Osteoblast (primary cell): ENCODE results near the gene CSK. TPM values are rescaled to one million over a fixed set of nuclear protein-coding genes. Genes with fewer than 3 reads are reported as not detected.

Source experiments
- DNase-seq: peaks from one replicate; pipeline ENCODE4 v3.0.0; 2011; ENCODE audit warnings: low spot score, mixed read lengths; ENCODE audit not compliant: insufficient read length; ENCODE audit errors: missing footprints
- H2AFZ ChIP-seq: 2 replicates; pipeline ENCODE4 v1.6.0; 2011; ENCODE audit warnings: mild to moderate bottlenecking, low read length
- H3K27ac ChIP-seq: 2 replicates; pipeline ENCODE4 v1.5.1; 2011; ENCODE audit warnings: mild to moderate bottlenecking, low read depth, low read length, moderate library complexity
- H3K27me3 ChIP-seq: 2 replicates; pipeline ENCODE4 v1.6.0; 2012; ENCODE audit warnings: mild to moderate bottlenecking, control low read depth, inconsistent platforms, low read length, moderate library complexity; ENCODE audit not compliant: insufficient read depth
- H3K36me3 ChIP-seq: 2 replicates; pipeline ENCODE4 v1.5.1; 2011; ENCODE audit warnings: mild to moderate bottlenecking, low read length, control low read depth, moderate library complexity; ENCODE audit not compliant: insufficient read depth
- H3K4me1 ChIP-seq: 2 replicates; pipeline ENCODE4 v1.5.1; 2011; ENCODE audit warnings: mild to moderate bottlenecking, low read length, control low read depth, moderate library complexity; ENCODE audit not compliant: insufficient read depth
- H3K4me2 ChIP-seq: 2 replicates; pipeline ENCODE4 v1.6.0; 2011; ENCODE audit warnings: mild to moderate bottlenecking, low read length; ENCODE audit not compliant: insufficient read depth
- H3K4me3 ChIP-seq: fragments of 200-600 bp; sonication (generic); 3 replicates; pipeline ENCODE4 v1.5.1; 2012; ENCODE audit warnings: mild to moderate bottlenecking, low read length, inconsistent platforms; ENCODE audit not compliant: insufficient read depth
- H3K79me2 ChIP-seq: 2 replicates; pipeline ENCODE4 v1.6.0; 2012; ENCODE audit warnings: mild to moderate bottlenecking, low read length, control low read depth, inconsistent platforms; ENCODE audit not compliant: insufficient read depth
- H3K9me3 ChIP-seq: 2 replicates; pipeline ENCODE4 v1.5.1; 2011; ENCODE audit warnings: low read depth, low read length, control low read depth
- H4K20me1 ChIP-seq: 2 replicates; pipeline ENCODE4 v1.6.0; 2012; ENCODE audit warnings: mild to moderate bottlenecking, low read length, control low read depth; ENCODE audit not compliant: insufficient read depth
- CTCF ChIP-seq: IDR thresholded peaks from 2 replicates; pipeline ENCODE4 v1.5.1; 2011; ENCODE audit warnings: mild to moderate bottlenecking, low read depth, low read length, moderate library complexity; ENCODE audit errors: extremely low read depth
- total RNA-seq: library from RNA; depleted of rRNA; stranded (reverse); fragments of >200 nt; gene quantifications from 2 replicates; pipeline ENCODE4 v1.2.3, GENCODE V29; 2012

CSK gene
- total RNA-seq, 1 donor, result 31.5 TPM

- Histone ChIP-seq H3K4me3 (no peak overlapping the region), H3K27ac (no peak overlapping the region), H3K36me3 (peaks cover 3% of the 10 kb centered on the region), H2AFZ (no peak overlapping the region), H4K20me1 (peaks cover 5% of the 10 kb centered on the region), H3K27me3 (no peaks in the 10 kb centered on the region), H3K4me1 (no peaks in the 10 kb centered on the region), H3K9me3 (no peaks in the 10 kb centered on the region), H3K79me2 (no peaks in the 10 kb centered on the region), H3K4me2 (no peak overlapping the region)
- DNase-seq, result peak; percentile 99
- TF ChIP-seq CTCF, result peak; percentile 86
Measured at GRCh38 chr15:74835312-74835823, 53.5 kb downstream of the CSK start.

GRCh38 chr15:74836846-74837245 is 55.0 kb downstream of the CSK start:
- Histone ChIP-seq H3K27ac (no peak overlapping the region), H3K27me3 (no peaks in the 10 kb centered on the region), H3K4me3 (no peak overlapping the region), H3K4me2 (no peak overlapping the region), H3K4me1 (peaks cover 2% of the 10 kb centered on the region), H4K20me1 (peaks cover 9% of the 10 kb centered on the region), H3K36me3 (peaks cover 3% of the 10 kb centered on the region), H3K79me2 (peaks cover 4% of the 10 kb centered on the region), H2AFZ (no peak overlapping the region), H3K9me3 (no peaks in the 10 kb centered on the region)
- TF ChIP-seq CTCF, result no peak
- DNase-seq, result peak; percentile 51

- peaks cover 9% of the 10 kb centered on the region for H3K79me2 ChIP-seq
- H4K20me1 ChIP-seq, result peaks cover 14% of the 10 kb centered on the region
- H2AFZ ChIP-seq, result no peak overlapping the region
- peaks cover 3% of the 10 kb centered on the region for H3K36me3 ChIP-seq
- TF ChIP-seq CTCF, result no peak
- no peaks in the 10 kb centered on the region for H3K27me3 ChIP-seq
- no peak overlapping the region for H3K27ac ChIP-seq
- no peak overlapping the region for H3K4me2 ChIP-seq
- DNase-seq, result peak; percentile 29
- peaks cover 7% of the 10 kb centered on the region for H3K4me1 ChIP-seq
- H3K4me3 ChIP-seq, result no peak overlapping the region
- H3K9me3 ChIP-seq, result no peaks in the 10 kb centered on the region
Measured at GRCh38 chr15:74837482-74838136, 55.7 kb downstream of the CSK start.

GRCh38 chr15:74838137-74838516 is 56.2 kb downstream of the CSK start:
- no peak for TF ChIP-seq CTCF
- Histone ChIP-seq H3K4me3 (no peak overlapping the region), H3K79me2 (peaks cover 9% of the 10 kb centered on the region), H3K27me3 (no peaks in the 10 kb centered on the region), H4K20me1 (peaks cover 14% of the 10 kb centered on the region), H3K9me3 (no peaks in the 10 kb centered on the region), H3K27ac (no peak overlapping the region), H2AFZ (no peak overlapping the region), H3K36me3 (peaks cover 3% of the 10 kb centered on the region), H3K4me1 (peaks cover 8% of the 10 kb centered on the region), H3K4me2 (no peak overlapping the region)
- peak; percentile 72 for DNase-seq
